CD4-positive, alpha-beta T cell treated with Interleukin-10 for 1 hour (primary cell): ENCODE results near the gene RPP21.

Experiments used
- DNase-seq: peaks from one replicate; pipeline ENCODE4 v3.0.0-alpha.2; 2020

The RPP21 gene

GRCh38 chr6:30386166-30386565, 41.2 kb downstream of the RPP21 start:
- no peak for DNase-seq

GRCh38 chr6:30391240-30391639, 46.3 kb downstream of the RPP21 start:
- DNase-seq = no peak

DNA sequence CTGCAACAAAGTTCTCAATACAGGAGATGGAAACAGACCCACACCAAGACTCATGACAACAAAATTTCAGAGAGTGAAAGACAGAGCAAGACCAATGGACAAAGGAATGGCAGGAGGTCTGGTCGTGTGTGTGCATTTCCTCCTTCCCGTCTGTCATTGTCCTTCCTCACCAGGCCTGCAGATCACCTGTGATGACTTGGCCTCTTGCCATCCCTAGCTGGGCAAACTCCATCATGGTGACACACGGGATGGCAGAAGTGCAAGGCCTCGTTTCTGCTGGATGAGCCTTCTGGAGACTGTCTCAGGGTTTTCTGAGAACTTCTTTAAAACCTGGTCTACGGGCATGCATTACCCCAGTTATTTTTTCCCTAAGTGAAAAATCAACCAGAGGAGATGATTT, 49.2 kb downstream of the RPP21 start:
- no peak for DNase-seq
